Testis (tissue), 2 donors: Measurements from ENCODE around the gene NEDD9.

Experiments used
- POLR2A ChIP-seq: fragments of 450-650 bp; IDR thresholded peaks from one replicate; pipeline ENCODE4 v1.6.1; 2017; ENCODE audit warnings: antibody characterized with exemption, mild to moderate bottlenecking, moderate library complexity
- TF ChIP-seq, protein P1 (sequence below), 3 experiments: fragments of 450-650 bp in 2 of 3; fragments of 200-600 bp in 1 of 3; sonication (generic) in 1 of 3; IDR thresholded peaks; one replicate each; pipeline ENCODE4 v1.5.1; 2016 to 2019; ENCODE audit warnings: antibody characterized with exemption in 3 of 3, mild to moderate bottlenecking in 2 of 3, moderate library complexity in 1 of 3

DNA sequence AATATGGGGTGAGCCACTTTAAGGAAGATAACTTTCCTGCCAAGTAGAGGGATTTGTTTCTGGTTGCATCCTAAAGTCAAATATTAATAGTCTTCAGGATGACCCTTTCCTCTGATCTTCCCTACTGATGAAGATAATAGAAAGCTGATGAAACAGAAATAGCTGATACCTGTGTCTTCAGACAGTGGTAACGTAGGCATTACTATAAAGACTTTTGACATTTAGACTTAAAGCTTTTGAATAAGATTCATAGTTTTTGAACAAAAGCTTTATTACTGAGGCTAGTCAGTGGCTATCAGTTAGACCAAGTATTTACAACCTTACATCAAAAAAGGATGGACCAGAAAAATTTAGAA, 1.4 kb downstream of the NEDD9 start:
- TF ChIP-seq, protein P1, sequence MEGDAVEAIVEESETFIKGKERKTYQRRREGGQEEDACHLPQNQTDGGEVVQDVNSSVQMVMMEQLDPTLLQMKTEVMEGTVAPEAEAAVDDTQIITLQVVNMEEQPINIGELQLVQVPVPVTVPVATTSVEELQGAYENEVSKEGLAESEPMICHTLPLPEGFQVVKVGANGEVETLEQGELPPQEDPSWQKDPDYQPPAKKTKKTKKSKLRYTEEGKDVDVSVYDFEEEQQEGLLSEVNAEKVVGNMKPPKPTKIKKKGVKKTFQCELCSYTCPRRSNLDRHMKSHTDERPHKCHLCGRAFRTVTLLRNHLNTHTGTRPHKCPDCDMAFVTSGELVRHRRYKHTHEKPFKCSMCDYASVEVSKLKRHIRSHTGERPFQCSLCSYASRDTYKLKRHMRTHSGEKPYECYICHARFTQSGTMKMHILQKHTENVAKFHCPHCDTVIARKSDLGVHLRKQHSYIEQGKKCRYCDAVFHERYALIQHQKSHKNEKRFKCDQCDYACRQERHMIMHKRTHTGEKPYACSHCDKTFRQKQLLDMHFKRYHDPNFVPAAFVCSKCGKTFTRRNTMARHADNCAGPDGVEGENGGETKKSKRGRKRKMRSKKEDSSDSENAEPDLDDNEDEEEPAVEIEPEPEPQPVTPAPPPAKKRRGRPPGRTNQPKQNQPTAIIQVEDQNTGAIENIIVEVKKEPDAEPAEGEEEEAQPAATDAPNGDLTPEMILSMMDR (IDR thresholded peaks at IDR 0.05): no peak
- TF ChIP-seq POLR2A: no peak
